ENCODE measurements around the gene DIDO1.

The DIDO1 gene

DNA sequence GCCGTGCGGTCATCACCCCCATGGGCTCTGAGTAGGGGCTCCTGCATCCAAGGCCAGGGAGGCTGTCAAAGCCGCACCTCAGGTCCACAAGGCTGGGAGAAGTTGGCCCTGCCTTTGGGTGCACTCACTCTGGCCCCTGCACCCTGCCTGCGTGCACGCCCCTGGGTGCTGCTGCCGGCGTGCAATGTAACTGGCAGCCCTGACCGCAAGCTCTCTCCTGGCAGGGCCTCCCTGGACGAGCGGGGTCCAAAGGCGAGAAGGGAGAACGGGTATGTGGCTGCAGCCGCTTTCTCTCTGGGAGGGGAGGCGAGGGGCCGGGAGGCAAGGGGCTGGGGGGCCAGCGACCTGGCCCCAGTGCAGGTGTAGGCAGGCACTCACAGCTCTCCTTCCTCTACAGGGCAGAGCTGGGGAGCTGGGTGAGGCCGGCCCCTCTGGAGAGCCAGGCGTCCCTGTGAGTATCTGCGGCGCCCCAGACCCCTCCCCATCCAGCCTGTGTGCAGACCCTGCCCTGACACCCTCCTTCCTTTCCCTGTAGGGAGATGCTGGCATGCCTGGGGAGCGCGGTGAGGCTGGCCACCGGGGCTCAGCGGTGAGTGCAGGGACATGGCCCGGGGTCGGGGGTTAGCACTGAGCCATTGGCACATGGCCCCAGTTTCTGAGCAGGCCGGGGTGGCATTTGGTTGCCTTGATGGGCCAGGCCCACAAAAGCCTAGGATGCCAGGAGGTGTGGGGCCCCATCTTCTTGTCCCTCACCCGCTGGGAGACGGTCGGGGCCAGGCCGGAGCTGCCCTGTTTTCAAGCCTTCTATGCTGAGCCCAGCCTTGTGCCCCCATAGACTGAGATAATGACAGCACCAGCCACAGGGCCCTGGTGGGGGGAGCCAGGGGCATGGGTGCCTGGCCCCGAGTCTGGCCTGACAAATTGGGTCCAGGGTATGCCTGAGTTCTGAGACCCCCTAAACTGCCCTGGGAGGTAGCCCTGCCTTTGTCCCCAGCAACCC, 96.8 kb downstream of the DIDO1 start:
- DNase-seq: no peak

DNA sequence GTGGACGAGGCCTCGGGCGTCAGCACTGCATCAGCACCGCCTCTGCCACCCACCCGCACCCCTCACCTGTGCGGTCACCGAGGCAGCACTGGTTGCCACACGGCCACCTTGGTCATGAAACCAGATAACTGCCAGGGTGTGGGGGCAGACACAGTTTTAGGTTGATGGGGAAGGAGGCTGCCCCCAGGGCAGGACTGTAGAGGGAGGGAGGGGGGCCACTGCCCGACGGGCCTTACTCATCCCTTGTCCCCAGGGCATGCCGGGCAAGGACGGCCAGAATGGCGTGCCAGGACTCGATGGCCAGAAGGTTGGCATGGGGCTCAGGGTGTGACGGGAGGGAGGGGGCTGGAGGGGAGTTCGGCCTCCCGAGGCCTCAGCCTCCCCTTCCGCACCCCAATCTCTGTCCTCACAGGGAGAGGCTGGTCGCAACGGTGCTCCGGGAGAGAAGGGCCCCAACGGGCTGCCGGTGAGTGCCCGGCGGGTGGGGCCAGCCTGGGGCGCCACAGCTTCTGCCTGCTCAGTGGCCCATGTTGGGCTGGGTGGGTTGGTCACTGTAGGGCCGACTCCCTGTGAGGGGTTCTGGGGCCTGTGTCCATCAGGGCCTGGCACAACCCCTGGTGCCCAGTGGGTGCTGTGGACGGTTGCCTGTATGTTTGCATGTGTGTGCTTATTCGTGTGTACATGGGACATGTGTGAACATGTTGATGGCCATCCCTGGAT, 97.6 kb downstream of the DIDO1 start:
- DNase-seq: no peak

- no peak for DNase-seq
Observed at GRCh38 chr20:62828051-62828450, 98.3 kb downstream of the DIDO1 start.
